ENCODE measurements around the gene DECR2.
A peak's percentile ranks its signal among the peaks of the same experiment; 100 is the strongest.
"Not testable (repeated sequence)": the region's sequence is repeated elsewhere in the genome, so short reads cannot be mapped to it uniquely, and the experiment has no call there.

The DECR2 gene

DNA sequence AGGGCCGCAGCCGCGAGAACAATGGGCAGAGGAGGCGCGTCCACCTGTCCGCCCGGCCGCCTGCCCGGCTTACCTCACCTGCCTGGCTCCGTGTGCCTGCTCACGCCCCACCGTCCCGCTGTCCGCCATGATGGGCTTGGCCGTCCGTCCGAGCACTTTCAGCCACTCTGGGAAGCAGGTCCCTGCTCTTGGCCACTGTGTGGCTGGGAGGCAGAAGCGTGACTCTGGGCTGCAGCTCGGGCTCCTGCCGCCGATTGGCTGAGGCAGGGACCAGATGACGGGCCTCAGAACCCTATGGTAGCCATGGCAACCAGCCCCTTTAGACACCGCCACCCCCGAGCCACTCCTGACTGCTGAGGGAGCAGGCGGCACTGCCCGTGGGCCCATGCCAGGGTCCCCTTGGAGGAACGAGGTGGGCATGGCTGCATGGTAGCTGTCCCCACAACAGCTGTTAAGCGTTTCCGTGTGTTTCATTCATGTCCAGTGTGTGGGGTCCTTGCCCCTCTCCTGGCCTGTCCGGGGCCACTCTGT, 40.3 kb upstream of the DECR2 start:
- Histone ChIP-seq H3K27me3 (replicated peaks) (no peaks in the 10 kb centered on the region), H3K4me3 (ENCODE audit: low read depth, low read length) (no peak overlapping the region), H3K36me3 (replicated peaks) (peaks cover under 1% of the 10 kb centered on the region), H3K27ac (no peak overlapping the region)
- TF ChIP-seq, protein P1, sequence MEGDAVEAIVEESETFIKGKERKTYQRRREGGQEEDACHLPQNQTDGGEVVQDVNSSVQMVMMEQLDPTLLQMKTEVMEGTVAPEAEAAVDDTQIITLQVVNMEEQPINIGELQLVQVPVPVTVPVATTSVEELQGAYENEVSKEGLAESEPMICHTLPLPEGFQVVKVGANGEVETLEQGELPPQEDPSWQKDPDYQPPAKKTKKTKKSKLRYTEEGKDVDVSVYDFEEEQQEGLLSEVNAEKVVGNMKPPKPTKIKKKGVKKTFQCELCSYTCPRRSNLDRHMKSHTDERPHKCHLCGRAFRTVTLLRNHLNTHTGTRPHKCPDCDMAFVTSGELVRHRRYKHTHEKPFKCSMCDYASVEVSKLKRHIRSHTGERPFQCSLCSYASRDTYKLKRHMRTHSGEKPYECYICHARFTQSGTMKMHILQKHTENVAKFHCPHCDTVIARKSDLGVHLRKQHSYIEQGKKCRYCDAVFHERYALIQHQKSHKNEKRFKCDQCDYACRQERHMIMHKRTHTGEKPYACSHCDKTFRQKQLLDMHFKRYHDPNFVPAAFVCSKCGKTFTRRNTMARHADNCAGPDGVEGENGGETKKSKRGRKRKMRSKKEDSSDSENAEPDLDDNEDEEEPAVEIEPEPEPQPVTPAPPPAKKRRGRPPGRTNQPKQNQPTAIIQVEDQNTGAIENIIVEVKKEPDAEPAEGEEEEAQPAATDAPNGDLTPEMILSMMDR (IDR thresholded peaks at IDR 0.05; ENCODE audit: low read depth, low read length, missing control alignments): no peak
- DNase-seq: no peak
- in situ Hi-C loops (cut with HindIII; ENCODE audit: low pct_ligation_motif_present, low sequenced_read_pairs): no loop called here

DNA sequence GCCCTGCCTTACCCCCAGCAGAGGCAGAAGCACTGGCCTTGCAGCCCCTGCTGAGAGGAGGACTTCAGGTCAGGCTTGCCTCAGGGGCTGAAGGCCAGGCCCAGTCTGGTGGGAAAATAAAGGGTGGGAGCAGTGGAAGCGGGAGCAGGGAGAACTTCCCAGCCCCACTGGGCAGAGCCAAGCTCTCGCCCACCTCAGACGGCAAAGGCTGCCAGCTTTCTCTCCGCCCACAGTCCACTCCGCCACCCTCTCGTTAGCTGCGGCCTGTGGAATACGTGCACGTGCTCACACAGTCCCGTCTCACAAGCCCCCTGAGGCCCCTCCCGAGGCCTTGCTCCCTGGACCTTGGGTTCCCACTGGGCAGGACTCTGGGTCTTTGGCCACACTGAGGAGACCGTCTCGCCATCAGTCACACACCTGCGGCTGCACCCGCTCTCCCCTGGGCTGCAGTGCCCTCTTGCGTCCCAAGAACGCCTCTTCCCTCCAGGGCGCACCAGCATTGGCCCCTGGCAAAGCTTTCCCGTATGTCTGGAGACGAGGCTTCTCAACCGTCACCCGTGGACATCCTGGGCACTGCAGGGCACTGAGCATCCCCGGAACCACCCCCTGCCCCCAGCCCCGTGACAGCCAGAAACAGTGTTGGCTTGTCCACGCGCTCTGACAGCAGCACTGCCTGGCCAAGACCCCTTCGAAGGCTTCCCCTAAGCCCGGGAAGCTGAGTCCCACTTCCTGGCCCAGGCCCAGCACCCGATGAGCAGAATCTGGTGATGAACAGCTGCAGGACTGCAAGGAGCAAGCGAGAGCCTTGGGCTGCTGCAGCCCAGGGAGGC, 39.6 kb upstream of the DECR2 start:
- no peak overlapping the region for H3K4me3 ChIP-seq (ENCODE audit: low read depth, low read length)
- H3K36me3 ChIP-seq (replicated peaks): peaks cover 3% of the 10 kb centered on the region
- no peak overlapping the region for H3K27ac ChIP-seq
- TF ChIP-seq, protein P1 (IDR thresholded peaks at IDR 0.05; ENCODE audit: low read depth, low read length, missing control alignments): peak; percentile 86
- peak; percentile 53 for DNase-seq
- in situ Hi-C loops (cut with HindIII; ENCODE audit: low pct_ligation_motif_present, low sequenced_read_pairs): no loop called here
- H3K27me3 ChIP-seq (replicated peaks): no peaks in the 10 kb centered on the region

DNA sequence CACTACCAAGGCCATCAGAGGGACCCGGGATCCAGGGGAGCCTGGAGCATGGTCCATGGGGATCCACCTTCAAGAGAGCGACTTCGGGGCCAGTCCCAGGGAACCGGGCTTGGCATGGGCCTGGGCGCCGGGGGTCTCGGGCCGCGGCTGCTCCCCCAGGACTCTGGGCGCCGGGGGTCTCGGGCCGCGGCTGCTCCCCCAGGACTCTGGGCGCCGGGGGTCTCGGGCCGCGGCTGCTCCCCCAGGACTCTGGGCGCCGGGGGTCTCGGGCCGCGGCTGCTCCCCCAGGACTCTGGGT, 39.0 kb upstream of the DECR2 start:
- in situ Hi-C loops (cut with HindIII; ENCODE audit: low pct_ligation_motif_present, low sequenced_read_pairs); H3K27ac ChIP-seq; DNase-seq; H3K27me3 ChIP-seq (replicated peaks); H3K36me3 ChIP-seq (replicated peaks); H3K4me3 ChIP-seq (ENCODE audit: low read depth, low read length): not testable (repeated sequence)

DNA sequence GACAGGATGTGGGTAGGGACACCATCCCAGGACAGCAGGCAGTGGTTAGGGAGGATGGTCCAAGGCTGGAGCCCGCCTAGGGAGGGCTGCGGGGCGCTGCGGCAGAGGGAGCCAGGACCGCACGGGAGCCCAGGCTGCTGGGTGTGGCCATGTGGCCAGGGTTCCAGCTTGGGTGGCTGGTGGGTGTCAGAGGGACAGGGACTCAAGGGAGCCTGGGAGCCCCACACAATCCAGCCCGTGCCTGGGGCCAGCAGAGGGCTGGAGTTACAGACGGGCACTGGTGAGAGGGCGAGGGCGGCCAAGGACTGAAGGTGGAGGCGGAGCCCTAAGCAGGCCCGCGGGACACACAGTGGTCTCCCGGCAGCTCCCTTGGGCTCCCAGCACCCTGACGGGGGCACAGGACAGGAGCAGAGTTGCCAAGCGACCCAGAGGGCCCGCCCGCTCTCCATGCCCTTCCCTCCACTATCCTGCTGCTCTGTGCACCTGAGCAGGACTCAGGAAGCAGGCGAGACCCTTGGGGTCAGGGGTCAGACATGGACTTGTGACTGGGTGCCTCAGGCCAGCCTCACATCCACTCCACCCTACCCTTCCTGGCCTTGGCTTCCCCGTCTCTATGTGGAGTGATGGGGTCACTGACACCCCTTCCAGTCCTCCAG, 38.4 kb upstream of the DECR2 start:
- Histone ChIP-seq H3K27me3 (replicated peaks) (no peaks in the 10 kb centered on the region), H3K27ac (no peak overlapping the region), H3K4me3 (ENCODE audit: low read depth, low read length) (no peak overlapping the region), H3K36me3 (replicated peaks) (peaks cover 14% of the 10 kb centered on the region)
- in situ Hi-C loops (cut with HindIII; ENCODE audit: low pct_ligation_motif_present, low sequenced_read_pairs): no loop called here
- DNase-seq: no peak
- TF ChIP-seq, protein P1 (IDR thresholded peaks at IDR 0.05; ENCODE audit: low read depth, low read length, missing control alignments): no peak

DNA sequence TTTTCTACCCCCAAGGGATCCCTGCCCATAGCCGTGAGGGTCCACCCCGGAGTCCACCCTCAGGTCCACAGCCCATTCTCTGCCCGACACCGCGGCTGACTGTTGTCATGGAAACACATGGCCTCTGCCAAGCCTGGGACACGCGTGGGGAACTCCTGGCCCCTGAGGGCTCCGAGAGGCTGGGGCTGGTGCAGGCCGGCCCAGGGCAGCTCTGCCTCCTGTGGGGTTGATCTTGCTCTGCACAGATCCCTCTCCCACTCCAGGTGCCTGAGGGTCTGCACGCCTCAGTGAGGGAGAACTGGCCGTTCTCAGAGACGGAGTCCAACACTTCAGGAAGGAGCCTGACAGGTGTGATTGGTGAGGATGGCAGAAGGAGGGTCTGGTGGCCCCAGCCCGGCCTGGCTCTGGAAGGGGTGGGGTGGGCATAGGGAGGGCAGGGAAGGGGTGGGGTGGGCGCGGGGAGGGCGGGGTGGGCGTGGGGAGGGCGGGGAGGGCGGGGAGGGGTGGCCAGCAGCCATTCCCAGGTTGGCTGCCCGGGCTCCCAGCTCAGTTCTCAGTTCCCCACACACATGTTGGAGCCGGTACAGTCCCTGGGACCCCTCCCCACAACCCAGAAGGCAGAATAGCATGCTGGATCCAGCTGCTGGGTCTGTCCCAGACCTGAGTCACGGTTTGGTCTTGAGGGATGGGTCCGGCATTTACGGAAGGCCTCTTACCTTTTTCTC, 37.8 kb upstream of the DECR2 start:
- Histone ChIP-seq H3K27ac (no peak overlapping the region), H3K4me3 (ENCODE audit: low read depth, low read length) (no peak overlapping the region), H3K27me3 (replicated peaks) (no peaks in the 10 kb centered on the region), H3K36me3 (replicated peaks) (peaks cover 21% of the 10 kb centered on the region)
- in situ Hi-C loops (cut with HindIII; ENCODE audit: low pct_ligation_motif_present, low sequenced_read_pairs): no loop called here
- TF ChIP-seq, protein P1 (IDR thresholded peaks at IDR 0.05; ENCODE audit: low read depth, low read length, missing control alignments): no peak
- no peak for DNase-seq

All from brain microvascular endothelial cell (primary cell).